Loucy (cell line): ENCODE data around the gene SRGAP2C.
"Not testable (repeated sequence)": the region's sequence is repeated elsewhere in the genome, so short reads cannot be mapped to it uniquely, and the experiment has no call there.

Experiments used
- CTCF ChIP-seq: fragments of 200-600 bp; sonication (generic); conservative IDR thresholded peaks from 2 replicates; pipeline ENCODE4 v1.5.1; 2014; ENCODE audit warnings: mild to moderate bottlenecking, antibody characterized with exemption, low read length
- EZH2phosphoT487 ChIP-seq: fragments of 200-600 bp; IDR thresholded peaks from 2 replicates; pipeline ENCODE4 v1.6.1; 2018; ENCODE audit warnings: antibody characterized with exemption, mild to moderate bottlenecking, moderate library complexity, borderline replicate concordance

GRCh38 chr1:121214544-121215156 lies 29.9 kb downstream of the SRGAP2C start:
- not testable (repeated sequence) for TF ChIP-seq CTCF, EZH2phosphoT487
